ENCODE results near the gene SLC5A12. TPM values are rescaled to one million over a fixed set of nuclear protein-coding genes. Genes with fewer than 3 reads are reported as not detected.

The SLC5A12 gene
- not detected in 5 replicates for total RNA-seq (2022; extraction: Qiagen RNA extraction)

GRCh38 chr11:26721948-26722475, at the start of gene SLC5A12:
TSS of gene SLC5A12 (minus strand) at chr11:26722060. CDS start at chr11:26721714, 346 bp downstream.

Other genes starting within 250 kb of the SLC5A12 start
- not detected in 5 replicates for gene MUC15, start 149.8 kb downstream of the SLC5A12 start, total RNA-seq (2022; extraction: Qiagen RNA extraction)